Measurements from ENCODE around the gene TULP3.
A peak's percentile ranks its signal among the peaks of the same experiment; 100 is the strongest.
"Not testable (repeated sequence)": the region's sequence is repeated elsewhere in the genome, so short reads cannot be mapped to it uniquely, and the experiment has no call there.

Gene TULP3

GRCh38 chr12:2890388-2891239 is at the start of gene TULP3:
Gene TULP3, plus strand, starts transcription at chr12:2890891. Its CDS starts 57 bp downstream, at chr12:2890948.
- peak; percentile 98 for DNase-seq

GRCh38 chr12:2841056-2841650 is 49.5 kb upstream of the TULP3 start:
- DNase-seq = peak; percentile 79

- DNase-seq = no peak
Measured at GRCh38 chr12:2842948-2843347, 47.7 kb upstream of the TULP3 start.

GRCh38 chr12:2844786-2845185 is 45.9 kb upstream of the TULP3 start:
- no peak for DNase-seq

GRCh38 chr12:2845280-2845679 is 45.4 kb upstream of the TULP3 start:
- DNase-seq = no peak

GRCh38 chr12:2851931-2852330 is 38.8 kb upstream of the TULP3 start:
- no peak for DNase-seq

GRCh38 chr12:2853626-2854025 is 37.1 kb upstream of the TULP3 start:
- peak; percentile 81 for DNase-seq

GRCh38 chr12:2854669-2855453 is 35.8 kb upstream of the TULP3 start:
- DNase-seq = no peak

- no peak for DNase-seq
Measured at GRCh38 chr12:2855546-2855945, 35.1 kb upstream of the TULP3 start.

- no peak for DNase-seq
Measured at GRCh38 chr12:2856051-2856450, 34.6 kb upstream of the TULP3 start.

- peak; percentile 27 for DNase-seq
Measured at GRCh38 chr12:2857021-2857431, 33.7 kb upstream of the TULP3 start, which contains the start of gene TEX52. Gene TEX52, minus strand, starts transcription at chr12:2857039. Its CDS starts 13 bp downstream, at chr12:2857026.

- no peak for DNase-seq
Measured at GRCh38 chr12:2857576-2857975, 33.1 kb upstream of the TULP3 start.

GRCh38 chr12:2858334-2858733 is 32.4 kb upstream of the TULP3 start:
- DNase-seq = no peak

GRCh38 chr12:2858944-2859421 is 31.7 kb upstream of the TULP3 start:
- DNase-seq = no peak

- DNase-seq = no peak
Measured at GRCh38 chr12:2860170-2860569, 30.5 kb upstream of the TULP3 start.

GRCh38 chr12:2862876-2863275 is 27.8 kb upstream of the TULP3 start:
- no peak for DNase-seq

GRCh38 chr12:2863402-2863801 is 27.3 kb upstream of the TULP3 start:
- DNase-seq = not testable (repeated sequence)

- no peak for DNase-seq
Measured at GRCh38 chr12:2864198-2864597, 26.5 kb upstream of the TULP3 start.

- DNase-seq = not testable (repeated sequence)
Measured at GRCh38 chr12:2868986-2869632, 21.6 kb upstream of the TULP3 start.

GRCh38 chr12:2876431-2877046 is 14.2 kb upstream of the TULP3 start:
- peak; percentile 69 for DNase-seq

- DNase-seq = peak; percentile 95
Measured at GRCh38 chr12:2877047-2877952, 13.4 kb upstream of the TULP3 start, which contains the start of the genes FOXM1 and RHNO1. Gene FOXM1, minus strand, starts transcription at chr12:2877174. Its CDS starts 2,696 bp downstream, at chr12:2874478. Gene RHNO1, plus strand, starts transcription at chr12:2877223. Its CDS starts 8,144 bp downstream, at chr12:2885367.
